ENCODE data around the gene ELOVL7.
"Not testable (repeated sequence)": the region's sequence is repeated elsewhere in the genome, so short reads cannot be mapped to it uniquely, and the experiment has no call there.

The ELOVL7 gene

GRCh38 chr5:60719329-60719728 is 124.7 kb downstream of the ELOVL7 start:
- H3K4me3 ChIP-seq (replicated peaks; ENCODE audit: low read depth, low read length): no peak overlapping the region
- no peak for DNase-seq (ENCODE audit: low read depth)
- TF ChIP-seq CTCF (IDR thresholded peaks at IDR 0.05; ENCODE audit: low read length, missing control alignments): no peak

- no peak for DNase-seq (ENCODE audit: low read depth)
- no peak overlapping the region for H3K4me3 ChIP-seq (replicated peaks; ENCODE audit: low read depth, low read length)
- no peak for TF ChIP-seq CTCF (IDR thresholded peaks at IDR 0.05; ENCODE audit: low read length, missing control alignments)
These were observed 125.7 kb downstream of the ELOVL7 start for GRCh38 chr5:60718166-60718892.

- not testable (repeated sequence) for DNase-seq (ENCODE audit: low read depth); H3K4me3 ChIP-seq (replicated peaks; ENCODE audit: low read depth, low read length)
These were observed 128.7 kb downstream of the ELOVL7 start for GRCh38 chr5:60715201-60715928.

DNA sequence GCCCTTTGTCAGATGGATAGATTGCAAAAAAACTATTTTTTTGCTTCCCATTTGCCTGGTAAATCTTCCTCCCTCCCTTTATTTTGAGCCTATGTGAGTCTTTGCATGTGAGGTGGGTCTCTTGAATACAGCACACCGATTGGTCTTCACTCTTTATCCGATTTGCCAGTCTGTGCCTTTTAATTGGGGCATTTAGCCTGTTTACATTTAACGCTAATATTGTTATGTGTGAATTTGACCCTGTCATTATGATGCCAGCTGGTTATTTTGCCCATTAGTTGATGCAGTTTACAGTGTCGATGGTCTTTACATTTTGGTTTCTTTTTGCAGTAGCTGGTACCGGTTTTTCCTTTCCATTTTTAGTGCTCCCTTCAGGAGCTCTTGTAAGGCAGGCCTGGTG is 131.1 kb downstream of the ELOVL7 start:
- no peak for TF ChIP-seq CTCF (IDR thresholded peaks at IDR 0.05; ENCODE audit: low read length, missing control alignments)
- no peak for DNase-seq (ENCODE audit: low read depth)
- H3K4me3 ChIP-seq (replicated peaks; ENCODE audit: low read depth, low read length): no peak overlapping the region

GRCh38 chr5:60711892-60712291 is 132.2 kb downstream of the ELOVL7 start:
- DNase-seq (ENCODE audit: low read depth); H3K4me3 ChIP-seq (replicated peaks; ENCODE audit: low read depth, low read length): not testable (repeated sequence)

DNA sequence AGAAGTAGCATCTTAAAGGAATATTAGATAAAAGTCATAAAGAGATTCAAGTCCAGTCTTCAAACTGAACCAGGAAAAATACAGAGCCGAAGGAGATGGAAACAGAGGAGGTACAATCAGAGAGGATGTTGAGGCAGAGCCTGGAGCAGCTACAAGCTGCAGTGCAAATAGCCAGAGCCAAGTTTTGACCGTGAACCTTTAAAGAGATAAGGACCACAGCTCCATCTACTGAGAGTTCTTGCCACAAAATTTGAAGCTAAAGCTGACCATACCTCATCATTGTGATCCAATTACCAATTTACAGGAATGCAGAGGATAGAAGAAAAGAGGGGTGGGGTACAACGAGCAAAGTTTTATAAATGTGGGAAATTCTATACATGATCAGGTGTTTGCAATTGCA is 133.7 kb downstream of the ELOVL7 start:
- DNase-seq (ENCODE audit: low read depth): no peak
- H3K4me3 ChIP-seq (replicated peaks; ENCODE audit: low read depth, low read length): no peak overlapping the region
- no peak for TF ChIP-seq CTCF (IDR thresholded peaks at IDR 0.05; ENCODE audit: low read length, missing control alignments)

GRCh38 chr5:60705144-60705543 is 138.9 kb downstream of the ELOVL7 start:
- TF ChIP-seq CTCF (IDR thresholded peaks at IDR 0.05; ENCODE audit: low read length, missing control alignments): no peak
- no peak overlapping the region for H3K4me3 ChIP-seq (replicated peaks; ENCODE audit: low read depth, low read length)
- DNase-seq (ENCODE audit: low read depth): no peak

DNA sequence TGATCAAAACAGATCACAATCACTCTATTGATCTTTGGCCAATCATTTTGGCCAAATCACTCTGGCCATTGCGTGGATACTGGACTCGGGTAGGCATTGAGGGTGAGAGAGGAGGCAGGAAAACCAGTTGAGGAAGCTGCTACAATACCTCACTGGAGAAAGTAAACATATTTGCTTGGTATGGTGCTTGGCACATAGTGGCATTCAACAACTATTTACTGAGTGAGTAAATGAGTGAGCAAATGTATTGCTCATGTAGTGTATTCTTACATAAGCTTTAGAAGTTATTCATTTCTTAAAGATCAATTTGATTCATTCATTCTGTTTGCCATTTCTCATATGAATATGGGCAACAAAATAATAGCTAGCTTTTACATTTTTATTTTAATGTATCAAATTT is 140.1 kb downstream of the ELOVL7 start:
- DNase-seq (ENCODE audit: low read depth): no peak
- no peak overlapping the region for H3K4me3 ChIP-seq (replicated peaks; ENCODE audit: low read depth, low read length)
- no peak for TF ChIP-seq CTCF (IDR thresholded peaks at IDR 0.05; ENCODE audit: low read length, missing control alignments)
